ENCODE results near the gene BRIP1.

BRIP1 gene

DNA sequence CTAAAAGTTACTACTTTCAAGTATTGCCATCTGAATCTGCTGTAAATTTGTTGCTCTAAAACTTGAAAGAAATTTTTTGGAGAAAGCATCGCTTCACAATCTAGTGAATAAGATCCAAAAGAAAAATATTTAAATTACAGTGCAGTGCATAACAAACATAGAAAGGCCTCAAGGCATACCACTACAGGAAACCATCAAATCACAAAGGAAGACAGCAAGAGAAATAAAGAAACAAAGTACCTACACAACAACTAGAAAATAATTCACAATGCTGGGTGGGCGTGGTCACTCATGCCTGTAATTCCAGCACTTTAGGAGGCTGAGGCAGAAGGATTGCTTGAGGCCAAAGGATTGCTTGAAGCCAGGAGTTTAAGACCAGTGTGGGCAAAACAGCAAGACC is 104.9 kb downstream of the BRIP1 start:
- DNase-seq (ENCODE audit: low read depth in 2 of 2): no peak

DNA sequence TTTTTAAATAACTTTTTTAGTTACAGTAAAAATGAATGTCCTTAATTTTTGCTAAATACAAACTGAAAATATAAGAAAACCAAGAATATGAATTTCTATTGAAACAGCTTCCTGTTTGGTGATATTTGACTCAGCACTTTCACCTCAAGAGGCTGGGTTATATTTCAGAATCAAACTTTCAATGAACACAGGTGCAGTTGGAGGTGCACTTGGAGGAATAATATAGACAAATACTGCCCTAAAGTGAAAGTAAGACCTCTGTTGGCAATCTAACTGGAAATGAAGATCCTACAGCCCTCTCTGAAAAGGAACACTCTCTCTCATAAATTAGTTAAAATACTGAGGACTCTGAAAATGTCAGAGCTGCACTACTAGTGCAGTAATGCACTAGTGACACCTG is 106.2 kb downstream of the BRIP1 start:
- DNase-seq (ENCODE audit: low read depth in 2 of 2): no peak

DNA sequence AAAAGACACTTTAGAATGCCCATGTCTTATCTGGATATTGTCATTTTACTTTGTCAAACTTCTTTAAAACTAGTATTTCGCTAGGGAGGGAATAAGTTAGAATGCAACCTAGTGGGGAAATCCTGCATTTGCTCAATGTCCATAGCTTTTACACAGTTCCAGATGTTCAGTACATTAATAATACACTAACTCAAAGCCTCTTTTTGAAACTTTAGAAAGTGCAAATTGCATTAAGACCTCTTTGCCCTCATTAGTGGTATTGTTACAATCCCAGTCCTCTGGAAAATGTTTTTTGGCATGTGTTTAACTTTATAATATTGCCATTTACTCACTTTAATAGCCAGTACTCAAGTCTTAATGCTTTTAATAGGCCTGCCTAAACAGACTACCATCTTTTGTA is 106.8 kb downstream of the BRIP1 start:
- DNase-seq (ENCODE audit: low read depth in 2 of 2): no peak

DNA sequence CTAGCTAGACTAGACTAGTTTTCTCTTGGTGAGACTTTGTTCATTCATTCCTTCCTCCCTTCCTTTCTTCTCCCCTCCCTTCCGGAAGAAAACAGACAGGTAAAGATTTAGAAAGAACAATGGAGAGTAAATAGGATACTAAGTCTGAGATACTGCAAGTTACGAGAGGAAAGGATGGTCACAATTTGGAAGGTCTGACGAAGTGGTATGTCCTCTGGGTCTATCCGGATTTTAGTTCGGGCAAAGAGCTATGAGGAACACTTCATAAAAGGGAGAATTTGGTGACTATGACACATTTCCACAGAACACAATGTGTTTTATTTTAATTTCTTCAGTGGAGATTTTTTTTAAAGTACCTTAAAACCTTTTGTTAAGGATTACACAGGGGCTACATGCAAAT is 107.7 kb downstream of the BRIP1 start:
- no peak for DNase-seq (ENCODE audit: low read depth in 2 of 2)

DNA sequence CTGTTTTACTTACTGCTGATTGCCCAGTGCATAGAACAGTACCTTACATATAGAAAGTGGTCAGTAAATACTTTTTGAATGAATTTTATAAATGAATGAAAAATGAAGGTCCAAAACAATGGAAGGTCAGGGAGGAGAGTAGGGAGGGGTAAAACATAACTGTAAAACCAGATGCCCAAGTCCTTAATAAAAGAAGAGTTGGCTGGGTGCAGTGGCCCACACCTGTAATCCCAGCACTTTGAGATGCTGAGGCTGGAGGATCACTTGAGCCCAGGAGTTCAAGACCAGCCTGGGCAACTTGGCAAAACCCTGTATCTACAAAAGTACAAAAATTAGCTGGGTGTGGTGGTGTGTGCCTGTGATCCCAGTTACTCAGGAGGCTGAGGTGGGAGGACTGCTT is 108.2 kb downstream of the BRIP1 start:
- no peak for DNase-seq (ENCODE audit: low read depth in 2 of 2)

DNA sequence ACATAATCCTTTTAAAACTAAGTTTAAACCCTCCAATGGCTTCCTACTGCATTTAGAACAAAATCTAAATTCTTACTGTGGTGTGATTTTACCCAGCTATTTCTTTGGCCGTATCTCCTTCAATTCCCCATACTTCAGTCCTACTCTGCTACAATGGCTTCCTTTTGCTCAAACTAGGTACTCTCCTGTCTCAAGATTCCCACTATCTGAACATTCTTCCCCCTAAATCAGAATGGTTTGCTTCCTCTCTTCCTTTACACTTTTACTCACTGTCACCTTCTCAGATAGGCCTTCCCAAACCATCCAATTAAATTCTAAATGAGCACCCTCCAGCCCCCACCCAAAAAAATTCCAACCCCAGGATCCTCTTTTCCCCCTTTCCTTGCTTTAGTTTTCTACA is 109.2 kb downstream of the BRIP1 start:
- DNase-seq (ENCODE audit: low read depth in 2 of 2): no peak

DNA sequence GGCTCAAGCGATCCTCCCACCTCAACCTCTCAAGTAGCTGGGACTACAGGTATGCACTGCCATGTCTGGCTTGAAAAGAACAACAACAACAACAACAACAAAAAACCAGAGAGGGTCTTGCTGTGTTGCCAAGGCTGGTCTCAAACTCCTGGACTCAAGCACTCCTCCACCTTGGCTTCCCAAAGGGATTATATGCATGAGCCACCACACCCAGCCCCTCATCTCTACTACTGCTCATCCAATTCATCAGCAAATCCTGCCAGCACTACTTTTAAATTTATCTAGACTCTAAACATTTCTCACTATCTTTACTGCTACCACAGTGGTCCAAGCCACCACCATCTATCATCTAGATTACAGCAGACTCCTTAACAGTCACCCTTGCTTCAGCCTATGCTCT is 109.6 kb downstream of the BRIP1 start:
- DNase-seq (ENCODE audit: low read depth in 2 of 2): no peak

DNA sequence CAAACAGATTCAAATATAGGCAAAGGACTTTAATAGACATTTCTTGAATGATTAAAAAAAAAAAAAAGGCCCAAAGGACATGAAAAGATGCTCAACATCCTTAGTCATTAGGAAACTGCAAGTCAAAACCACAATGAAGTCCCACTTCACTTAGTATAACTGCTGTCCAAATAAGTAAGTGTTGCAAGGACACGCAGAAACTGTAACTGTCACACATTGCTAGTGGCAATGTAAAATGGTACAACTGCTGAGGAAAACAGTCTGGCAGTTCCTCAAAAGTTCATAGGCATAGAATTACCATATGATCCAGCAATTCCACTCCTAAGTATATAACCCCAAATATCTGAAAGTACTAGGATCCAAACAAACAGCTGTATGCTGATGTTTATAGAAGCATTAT is 112.7 kb downstream of the BRIP1 start:
- DNase-seq (ENCODE audit: low read depth in 2 of 2): no peak

DNA sequence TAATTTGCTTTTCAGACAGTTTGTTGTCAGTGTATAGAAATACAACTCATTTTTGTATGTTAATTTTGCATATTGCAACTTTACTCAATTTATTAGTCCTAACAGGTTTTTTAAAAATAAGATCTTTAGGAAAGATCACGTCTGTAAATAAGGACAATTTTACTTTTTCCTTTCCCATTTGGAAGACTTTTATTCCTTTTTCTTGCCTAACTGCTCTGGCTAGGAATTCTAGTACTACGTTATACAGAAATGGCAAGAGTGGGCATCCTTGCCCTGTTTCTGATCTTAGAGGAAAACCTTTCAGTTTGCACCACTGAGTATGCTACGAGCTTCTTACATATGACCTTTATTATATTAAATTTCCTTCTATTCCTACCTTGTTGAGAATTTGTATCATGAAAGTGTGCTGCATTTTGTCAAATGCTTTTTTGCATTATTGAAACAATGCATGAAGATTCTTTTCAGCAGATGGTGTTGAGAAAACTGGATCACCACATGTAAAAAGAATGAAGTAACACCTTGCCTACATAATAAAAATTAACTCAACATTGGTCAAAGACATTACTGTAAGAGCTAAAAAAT is 113.4 kb downstream of the BRIP1 start:
- no peak for DNase-seq (ENCODE audit: low read depth in 2 of 2)

DNA sequence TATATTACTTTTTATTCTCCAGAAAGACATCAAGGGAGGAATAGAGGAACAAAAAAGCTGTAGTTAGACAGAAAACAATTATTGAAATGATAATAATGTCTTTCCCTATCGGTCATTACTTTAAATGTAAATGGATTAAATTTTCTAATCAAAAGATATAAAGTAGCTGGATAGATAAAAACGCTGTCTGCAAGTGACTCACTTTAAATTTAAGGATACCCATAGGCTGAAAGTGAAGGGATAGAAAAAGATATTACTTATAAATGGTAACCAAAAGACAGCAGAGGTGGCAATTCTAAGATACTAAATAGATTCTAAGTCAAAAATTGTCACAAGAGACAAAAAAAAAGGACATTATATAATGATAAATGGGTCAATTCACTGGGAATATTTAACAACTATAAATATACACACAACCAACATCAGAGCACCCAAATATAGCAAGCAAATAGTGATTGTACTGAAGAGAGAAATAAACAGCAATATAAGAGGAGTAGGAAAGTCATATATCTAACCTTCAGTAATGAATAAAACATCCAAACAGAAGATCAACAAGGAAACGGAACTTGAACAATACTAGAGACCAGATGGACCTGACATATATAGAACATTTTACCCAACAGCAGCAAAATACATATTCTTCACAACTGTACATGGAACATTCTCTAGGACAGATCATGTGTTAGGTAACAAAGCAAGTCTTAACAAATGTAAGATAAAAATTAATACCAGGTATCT is 116.9 kb downstream of the BRIP1 start:
- no peak for DNase-seq (ENCODE audit: low read depth in 2 of 2)

DNA sequence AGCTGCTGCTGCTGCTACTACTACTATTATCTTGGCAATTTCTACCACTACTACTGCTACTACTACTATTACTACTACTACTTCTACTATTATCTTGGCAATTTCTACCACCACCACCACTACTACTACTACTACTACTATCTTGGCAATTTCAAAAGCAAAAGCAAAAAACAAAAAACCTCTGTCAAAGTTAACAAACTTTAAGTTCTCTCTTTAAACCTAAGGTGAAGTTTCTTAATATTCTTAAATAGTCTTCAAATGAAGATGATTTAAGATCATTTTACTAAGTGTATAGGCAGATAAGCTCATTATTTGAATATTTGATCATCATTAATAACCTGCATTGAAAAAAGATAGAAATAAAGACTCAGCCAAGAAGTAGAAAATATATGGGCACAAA is 118.5 kb downstream of the BRIP1 start:
- DNase-seq (ENCODE audit: low read depth in 2 of 2): no peak

DNA sequence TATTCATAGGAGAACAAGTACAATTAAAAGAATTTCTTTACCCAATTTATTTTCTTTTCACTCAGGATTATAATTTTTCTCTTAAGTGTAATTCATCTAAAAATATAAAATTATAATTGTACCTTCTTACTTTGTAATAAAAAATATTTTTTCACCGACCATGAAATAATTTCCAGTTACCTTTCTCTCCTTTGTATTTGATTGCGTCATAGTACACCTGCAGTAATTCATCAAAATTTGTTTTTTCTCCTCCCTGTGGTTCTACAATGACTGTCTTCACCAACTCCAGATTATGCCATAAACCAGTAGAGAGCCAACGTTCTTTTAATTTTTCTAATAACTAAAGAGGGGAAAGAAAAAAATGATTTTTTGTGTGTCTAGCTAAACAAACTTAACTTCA is 119.1 kb downstream of the BRIP1 start:
- no peak for DNase-seq (ENCODE audit: low read depth in 2 of 2)

DNA sequence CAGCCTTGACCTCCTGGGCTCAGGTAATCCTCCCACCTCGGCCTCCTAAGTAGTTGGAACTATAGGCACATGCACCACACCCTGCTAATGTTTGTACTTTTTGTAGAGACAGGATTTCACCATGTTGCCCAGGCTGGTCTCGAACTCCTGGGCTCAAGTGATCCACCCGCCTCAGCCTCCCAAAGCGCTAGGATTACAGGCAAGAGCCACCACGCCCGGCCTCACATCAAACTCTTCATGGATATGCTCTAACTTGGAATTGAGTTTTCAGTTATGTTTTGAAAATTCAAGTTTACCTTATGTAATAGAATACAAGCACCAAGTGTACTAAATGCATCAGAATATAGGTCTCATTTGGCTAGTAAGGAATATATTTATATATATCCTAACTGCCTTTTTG is 119.6 kb downstream of the BRIP1 start:
- DNase-seq (ENCODE audit: low read depth in 2 of 2): no peak

DNA sequence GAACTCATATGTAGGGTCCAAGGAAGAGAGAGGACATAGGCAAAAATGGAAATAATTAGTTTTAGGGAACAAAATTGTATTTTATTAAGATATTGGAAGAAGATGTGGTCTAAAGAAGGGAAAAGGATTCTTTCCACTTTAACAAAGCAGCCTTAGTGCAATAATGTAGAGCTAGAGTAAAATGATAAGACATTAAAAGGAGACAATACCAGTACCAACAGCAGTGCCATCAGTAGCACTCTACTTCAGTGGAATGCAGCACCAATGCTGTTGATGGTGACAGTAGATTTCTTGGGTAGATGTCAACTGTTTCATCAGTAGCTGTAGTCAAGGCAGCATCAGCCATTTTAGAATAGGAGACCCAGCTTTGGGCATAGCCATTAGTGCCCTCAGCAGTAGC is 124.3 kb downstream of the BRIP1 start:
- no peak for DNase-seq (ENCODE audit: low read depth in 2 of 2)

DNA sequence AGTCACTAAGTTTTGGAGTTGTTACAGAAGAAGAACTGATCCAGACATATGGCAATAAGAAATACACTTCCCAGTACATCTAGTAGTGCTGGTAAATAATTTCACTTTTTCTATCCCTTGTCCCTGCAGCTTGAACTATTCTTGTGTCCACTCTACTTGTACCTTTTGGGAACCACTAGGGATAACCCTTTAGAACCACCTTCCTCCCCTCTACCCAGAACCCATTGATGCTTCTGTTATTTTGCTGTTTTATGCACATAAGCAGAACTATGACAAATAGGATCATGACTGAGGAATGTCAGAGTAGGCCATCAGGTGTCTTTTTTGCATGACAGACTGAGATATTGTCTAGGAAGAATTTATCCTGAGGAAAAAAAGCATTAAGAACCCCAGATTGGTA is 125.1 kb downstream of the BRIP1 start:
- DNase-seq (ENCODE audit: low read depth in 2 of 2): no peak

DNA sequence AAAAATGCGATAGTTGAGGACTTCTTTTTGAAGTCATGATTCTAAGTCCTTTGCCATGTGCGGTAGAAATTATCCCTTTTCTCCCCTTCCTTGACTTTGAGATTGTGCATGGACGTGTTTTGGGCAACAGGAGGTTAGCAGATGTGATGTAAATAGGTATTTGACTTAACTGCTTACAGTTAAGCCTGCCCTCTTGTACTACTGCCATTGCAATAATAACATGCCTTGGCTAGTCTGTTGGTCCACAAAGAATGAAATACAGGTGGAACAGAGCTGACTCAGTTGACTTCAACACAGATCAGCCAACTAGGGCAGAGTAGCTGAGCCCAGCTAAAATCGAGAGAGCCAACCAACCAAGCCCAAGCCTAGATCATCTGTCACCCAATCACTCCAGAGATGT is 125.5 kb downstream of the BRIP1 start:
- no peak for DNase-seq (ENCODE audit: low read depth in 2 of 2)

DNA sequence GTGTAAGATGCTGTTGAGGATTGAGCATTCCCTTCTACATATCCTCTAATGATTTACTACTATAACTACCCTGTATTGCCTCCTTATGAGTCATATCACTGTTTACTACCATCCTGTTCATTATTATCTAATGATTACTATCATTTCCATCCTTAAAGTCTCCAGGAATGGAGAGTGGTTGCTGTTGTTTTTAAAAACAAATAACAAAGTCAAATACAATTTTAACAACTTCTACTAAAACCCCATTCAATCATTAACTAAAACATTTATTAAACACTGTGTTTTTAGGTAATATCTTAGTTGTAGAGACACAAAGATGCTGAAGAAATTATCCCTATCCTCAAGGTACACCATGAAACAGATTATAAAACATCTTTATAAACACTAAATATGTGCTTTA is 126.9 kb downstream of the BRIP1 start:
- no peak for DNase-seq (ENCODE audit: low read depth in 2 of 2)

DNA sequence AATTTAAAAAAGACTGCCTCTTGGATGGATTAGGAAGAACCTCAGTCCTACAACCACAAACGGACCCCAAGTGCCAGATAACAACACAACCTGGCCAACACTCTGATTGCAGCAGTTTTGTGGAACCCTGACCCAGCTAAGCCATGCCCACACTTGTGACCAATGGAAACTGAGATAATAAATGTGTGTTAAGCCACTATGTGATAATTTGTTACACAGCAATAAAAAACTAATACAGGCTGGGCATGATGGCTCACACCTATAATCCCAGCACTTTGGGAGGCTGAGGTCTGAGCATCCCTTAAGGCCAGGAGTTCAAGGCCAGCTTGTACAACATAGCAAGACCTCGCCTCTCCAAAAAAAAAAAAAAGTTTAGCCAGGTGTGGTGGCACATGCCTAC is 127.5 kb downstream of the BRIP1 start:
- no peak for DNase-seq (ENCODE audit: low read depth in 2 of 2)

DNA sequence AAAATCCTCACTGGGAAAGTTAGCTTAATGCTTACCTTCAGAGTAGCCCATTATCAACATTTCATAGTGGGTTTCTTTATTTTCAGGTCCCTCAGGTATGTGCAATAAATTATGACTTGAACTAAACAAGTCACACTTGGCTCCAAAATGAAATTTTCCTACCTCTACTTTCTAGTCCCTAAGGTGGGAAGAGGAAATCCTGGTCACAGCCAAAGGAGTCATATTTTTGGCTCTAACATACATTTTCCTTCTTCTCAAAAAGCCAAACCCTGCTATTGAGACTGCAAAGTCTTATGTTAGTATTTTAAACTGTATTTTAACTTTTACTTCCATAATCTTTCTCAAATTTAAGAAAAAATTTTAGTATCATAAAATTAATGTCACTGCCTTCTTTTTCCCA is 128.9 kb downstream of the BRIP1 start:
- no peak for DNase-seq (ENCODE audit: low read depth in 2 of 2)

DNA sequence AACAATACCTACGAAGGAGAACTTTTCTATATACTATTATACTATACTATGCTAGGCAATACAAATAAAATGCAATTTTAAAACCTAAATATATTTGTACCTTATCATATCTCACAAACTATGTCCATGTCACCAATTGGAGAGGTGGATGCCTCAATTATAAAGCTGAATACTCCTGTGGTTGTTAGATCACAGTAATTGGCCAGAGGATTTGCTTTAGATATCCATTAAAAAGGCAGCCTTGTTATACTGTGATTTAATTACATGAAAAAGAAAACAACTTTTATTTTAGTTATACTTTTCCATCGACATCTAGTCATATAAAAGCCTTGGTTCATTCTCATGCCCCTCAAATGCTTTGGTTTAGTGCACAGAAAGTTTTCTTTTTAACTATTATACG is 129.3 kb downstream of the BRIP1 start:
- no peak for DNase-seq (ENCODE audit: low read depth in 2 of 2)

DNA sequence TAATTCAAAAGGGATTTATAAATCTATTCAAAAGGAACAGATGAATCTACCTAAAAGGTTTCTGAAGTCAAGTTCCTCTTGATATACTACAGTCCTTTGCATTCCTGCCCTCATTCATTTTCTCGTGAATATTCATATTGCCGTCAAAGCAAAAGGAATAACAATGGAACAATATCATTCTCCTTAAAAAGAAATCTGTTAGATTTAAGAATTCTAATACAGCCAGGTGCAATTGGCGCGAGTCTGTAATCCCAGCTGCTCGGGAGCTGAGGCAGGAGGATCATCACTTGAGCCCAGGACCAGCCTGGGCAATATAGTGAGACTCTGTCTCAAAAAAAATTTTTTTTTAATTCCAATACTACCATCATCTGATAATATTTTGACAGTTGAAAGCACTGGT is 130.3 kb downstream of the BRIP1 start:
- no peak for DNase-seq (ENCODE audit: low read depth in 2 of 2)

DNA sequence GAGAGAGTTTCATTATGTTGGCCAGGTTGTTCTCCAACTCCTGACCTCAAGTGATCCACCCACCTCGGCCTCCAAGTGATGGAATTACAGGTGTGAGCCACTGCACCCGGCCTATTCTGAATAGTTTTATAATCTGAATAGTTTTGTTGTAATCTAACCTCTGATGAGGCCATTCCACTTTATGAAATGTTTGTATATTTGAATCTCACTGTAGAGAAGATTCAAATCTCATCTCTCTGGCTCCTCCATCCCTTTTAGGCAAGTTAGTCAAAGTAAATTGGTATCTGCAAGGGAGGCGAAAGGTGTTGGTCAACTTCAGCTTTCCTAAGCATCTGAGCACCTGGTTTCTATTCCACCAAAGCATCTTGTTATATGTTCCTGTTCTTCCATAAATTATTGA is 131.2 kb downstream of the BRIP1 start:
- no peak for DNase-seq (ENCODE audit: low read depth in 2 of 2)

DNA sequence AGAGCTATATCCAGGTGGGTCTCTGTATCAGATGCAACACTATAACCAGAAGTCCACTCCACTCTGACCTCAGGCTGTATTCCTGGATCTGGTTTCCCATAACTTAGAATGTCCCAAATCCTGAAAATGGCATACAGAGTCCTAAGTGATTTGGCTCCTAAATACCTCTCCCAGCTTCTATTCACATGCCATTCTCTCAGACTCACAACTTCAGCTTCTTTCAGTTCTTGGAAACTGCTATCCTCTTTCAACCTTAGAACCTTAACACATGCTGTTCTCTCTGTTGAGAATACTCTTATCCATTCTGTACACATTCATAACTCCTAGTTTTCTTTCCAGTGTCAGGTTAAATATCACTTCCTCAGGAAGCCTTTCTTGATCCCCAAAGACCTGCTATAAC is 132.0 kb downstream of the BRIP1 start:
- no peak for DNase-seq (ENCODE audit: low read depth in 2 of 2)

DNA sequence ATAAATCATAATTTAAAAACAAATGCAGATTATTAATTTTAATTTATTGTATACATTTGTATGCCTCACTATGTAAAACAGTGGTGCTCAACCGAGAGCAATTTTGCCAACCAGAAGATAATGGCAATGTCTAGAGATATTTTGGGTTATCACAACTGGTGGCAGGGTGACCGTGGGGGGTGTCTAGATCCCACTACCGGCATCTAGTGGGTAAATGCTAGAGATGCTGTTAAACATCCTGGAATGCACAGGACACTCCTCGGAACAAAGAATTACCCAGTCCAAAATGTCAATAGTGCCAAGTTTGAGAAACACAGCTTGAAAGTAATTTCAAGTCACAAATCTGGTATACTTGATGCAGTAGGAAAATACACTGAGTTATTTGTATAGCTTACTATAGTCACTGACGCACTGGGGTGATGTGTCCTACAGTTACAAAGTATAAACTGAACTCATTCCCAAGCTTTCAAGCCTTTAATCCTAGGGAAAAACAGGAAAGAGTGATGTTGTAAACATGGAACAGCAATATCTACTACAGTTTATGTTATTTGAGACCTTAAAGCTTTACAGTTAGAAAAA is 133.5 kb downstream of the BRIP1 start:
- no peak for DNase-seq (ENCODE audit: low read depth in 2 of 2)
